ENCODE results near the gene NBAS. TPM values are rescaled to one million over a fixed set of nuclear protein-coding genes. Genes with fewer than 3 reads are reported as not detected.

The NBAS gene
- total and polyA plus RNA-seq, 9 of the 15 experiments (the other 6 are each of a cell fraction or from before 2014, with no cell fraction given): 15.3 to 94.4 (median 69.9) TPM

- WGBS (ENCODE audit: insufficient coverage, low coverage, missing lambda C conversion rate): 71% methylated on average over 4 of the region's 4 CpGs
- in situ Hi-C loops (cut with MboI): no loop called here
- no peak for TF ChIP-seq JUND (IDR thresholded peaks at IDR 0.05; ENCODE audit: borderline replicate concordance, low read depth, low read length)
- 0 out of 3 replicates have a peak, but pooled peaks have one; percentile 24 for TF ChIP-seq JUND (tag; IDR thresholded peaks at IDR 0.05; ENCODE audit: borderline replicate concordance, low read depth, low read length)
- TF ChIP-seq ZNF586 (CRISPR knock-in tag; conservative IDR thresholded peaks at IDR 0.05): no peak
- no peak for TF ChIP-seq NR2C1 (IDR thresholded peaks at IDR 0.05)
- TF ChIP-seq NR2C1 (tag; IDR thresholded peaks at IDR 0.05): no peak
- TF ChIP-seq, protein P1, sequence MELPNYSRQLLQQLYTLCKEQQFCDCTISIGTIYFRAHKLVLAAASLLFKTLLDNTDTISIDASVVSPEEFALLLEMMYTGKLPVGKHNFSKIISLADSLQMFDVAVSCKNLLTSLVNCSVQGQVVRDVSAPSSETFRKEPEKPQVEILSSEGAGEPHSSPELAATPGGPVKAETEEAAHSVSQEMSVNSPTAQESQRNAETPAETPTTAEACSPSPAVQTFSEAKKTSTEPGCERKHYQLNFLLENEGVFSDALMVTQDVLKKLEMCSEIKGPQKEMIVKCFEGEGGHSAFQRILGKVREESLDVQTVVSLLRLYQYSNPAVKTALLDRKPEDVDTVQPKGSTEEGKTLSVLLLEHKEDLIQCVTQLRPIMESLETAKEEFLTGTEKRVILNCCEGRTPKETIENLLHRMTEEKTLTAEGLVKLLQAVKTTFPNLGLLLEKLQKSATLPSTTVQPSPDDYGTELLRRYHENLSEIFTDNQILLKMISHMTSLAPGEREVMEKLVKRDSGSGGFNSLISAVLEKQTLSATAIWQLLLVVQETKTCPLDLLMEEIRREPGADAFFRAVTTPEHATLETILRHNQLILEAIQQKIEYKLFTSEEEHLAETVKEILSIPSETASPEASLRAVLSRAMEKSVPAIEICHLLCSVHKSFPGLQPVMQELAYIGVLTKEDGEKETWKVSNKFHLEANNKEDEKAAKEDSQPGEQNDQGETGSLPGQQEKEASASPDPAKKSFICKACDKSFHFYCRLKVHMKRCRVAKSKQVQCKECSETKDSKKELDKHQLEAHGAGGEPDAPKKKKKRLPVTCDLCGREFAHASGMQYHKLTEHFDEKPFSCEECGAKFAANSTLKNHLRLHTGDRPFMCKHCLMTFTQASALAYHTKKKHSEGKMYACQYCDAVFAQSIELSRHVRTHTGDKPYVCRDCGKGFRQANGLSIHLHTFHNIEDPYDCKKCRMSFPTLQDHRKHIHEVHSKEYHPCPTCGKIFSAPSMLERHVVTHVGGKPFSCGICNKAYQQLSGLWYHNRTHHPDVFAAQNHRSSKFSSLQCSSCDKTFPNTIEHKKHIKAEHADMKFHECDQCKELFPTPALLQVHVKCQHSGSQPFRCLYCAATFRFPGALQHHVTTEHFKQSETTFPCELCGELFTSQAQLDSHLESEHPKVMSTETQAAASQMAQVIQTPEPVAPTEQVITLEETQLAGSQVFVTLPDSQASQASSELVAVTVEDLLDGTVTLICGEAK (IDR thresholded peaks at IDR 0.05): no peak
- TF ChIP-seq, protein P1 (CRISPR knock-in tag; IDR thresholded peaks at IDR 0.05): no peak
- TF ChIP-seq, protein P2, sequence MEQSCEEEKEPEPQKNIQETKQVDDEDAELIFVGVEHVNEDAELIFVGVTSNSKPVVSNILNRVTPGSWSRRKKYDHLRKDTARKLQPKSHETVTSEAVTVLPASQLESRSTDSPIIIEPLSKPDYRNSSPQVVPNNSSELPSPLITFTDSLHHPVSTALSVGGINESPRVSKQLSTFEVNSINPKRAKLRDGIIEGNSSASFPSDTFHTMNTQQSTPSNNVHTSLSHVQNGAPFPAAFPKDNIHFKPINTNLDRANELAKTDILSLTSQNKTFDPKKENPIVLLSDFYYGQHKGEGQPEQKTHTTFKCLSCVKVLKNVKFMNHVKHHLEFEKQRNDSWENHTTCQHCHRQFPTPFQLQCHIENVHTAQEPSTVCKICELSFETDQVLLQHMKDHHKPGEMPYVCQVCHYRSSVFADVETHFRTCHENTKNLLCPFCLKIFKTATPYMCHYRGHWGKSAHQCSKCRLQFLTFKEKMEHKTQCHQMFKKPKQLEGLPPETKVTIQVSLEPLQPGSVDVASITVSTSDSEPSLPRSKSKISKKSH (CRISPR knock-in tag; IDR thresholded peaks at IDR 0.05): no peak
- TF ChIP-seq POU5F1 (IDR thresholded peaks at IDR 0.05; ENCODE audit: borderline replicate concordance, low read depth, low read length, partially characterized antibody): no peak
- no peak for TF ChIP-seq ESRRA (IDR thresholded peaks at IDR 0.05; ENCODE audit: borderline replicate concordance, low read depth)
- TF ChIP-seq RNF2 (IDR thresholded peaks at IDR 0.05): no peak
- no peak for TF ChIP-seq CBFA2T3 (IDR thresholded peaks at IDR 0.05)
Observed at GRCh38 chr2:15191789-15192188, 369.3 kb downstream of the NBAS start.

More at GRCh38 chr2:15191789-15192188, 369.3 kb downstream of the NBAS start:
- intact Hi-C loops (cut with micrococcal nuclease): no loop called here
- Histone ChIP-seq H3K36me3 (ENCODE audit: control insufficient read depth, insufficient read depth, low read length) (peaks cover 56% of the 10 kb centered on the region), H3K79me2 (ENCODE audit: control insufficient read depth, insufficient read depth, low read length) (no peaks in the 10 kb centered on the region), H3K4me1 (replicated peaks in 1 of 2; ENCODE audit: control insufficient read depth in 2 of 2, insufficient read depth in 2 of 2, low read length in 2 of 2) (no peaks in the 10 kb centered on the region; a peak in 2 of 5 replicates), H3K4me2 (ENCODE audit: insufficient read depth, low read length) (no peak overlapping the region), H3K9ac (ENCODE audit: insufficient read depth in 1 of 2, low read depth in 2 of 2, low read length in 2 of 2) (no peak overlapping the region), H3K27ac (ENCODE audit: extremely low read depth, low read depth, low read length) (no peak overlapping the region), H3K4me3 (no peak overlapping the region), H3K9me1 (ENCODE audit: control insufficient read depth, insufficient read depth, low read length) (no peaks in the 10 kb centered on the region), H4K20me1 (replicated peaks; ENCODE audit: control insufficient read depth, insufficient read depth, low read length) (no peaks in the 10 kb centered on the region), H2AFZ (ENCODE audit: low read depth, low read length) (no peak overlapping the region), H3K9me3 (replicated peaks; ENCODE audit: control insufficient read depth, insufficient read depth, low read depth, low read length) (no peaks in the 10 kb centered on the region), H3K27me3 (ENCODE audit: control insufficient read depth in 2 of 2, insufficient read depth in 2 of 2, low read length in 2 of 2) (no peaks in the 10 kb centered on the region)
- no TSS peak for BruUV-seq (replicated peaks)
- ATAC-seq (peak; percentile 80), FAIRE-seq (peak; percentile 80), DNase-seq (ENCODE audit: extremely low read depth in 1 of 4, low spot score in 3 of 4) (peak in 3 of 4 experiments; percentile 19 to 45 (median 36))
- ChIA-PET CTCF (ENCODE audit: low intra/inter-chr PET ratio) (no interaction called here), POLR2A (interaction anchor here (1.5 kb wide), 1 partner anchor 9 kb away, joined by 6 read pairs; no protein-coding TSS in a partner anchor)

All from K562 (cell line).